HepG2 (cell line): ENCODE measurements around the gene CEBPA. TPM values are rescaled to one million over a fixed set of nuclear protein-coding genes. Genes with fewer than 3 reads are reported as not detected.

Source experiments
- ARNTL ChIP-seq: sonication (generic); formaldehyde crosslinking; IDR thresholded peaks from 2 replicates; pipeline ENCODE4 v1.4.0; 2020; ENCODE audit warnings: mild to moderate bottlenecking, missing genetic modification reagents
- ASH2L ChIP-seq: fragments of 300-600, 200-600 bp; sonication (generic); IDR thresholded peaks from 2 replicates; pipeline ENCODE4 v1.7.0; 2017; ENCODE audit warnings: low read depth, mild to moderate bottlenecking, moderate library complexity, mixed read lengths, low read length; ENCODE audit not compliant: insufficient read length
- GZF1 ChIP-seq: sonication (generic); formaldehyde crosslinking; IDR thresholded peaks from 2 replicates; pipeline ENCODE4 v1.5.1; 2020; ENCODE audit warnings: mild to moderate bottlenecking, missing genetic modification reagents
- RBM39 ChIP-seq: fragments of 200-400 bp; formaldehyde crosslinking; IDR thresholded peaks from one replicate; pipeline ENCODE4 v1.6.1; 2018; ENCODE audit warnings: antibody characterized with exemption, mild to moderate bottlenecking, low read depth, low read length; ENCODE audit not compliant: poor library complexity, severe bottlenecking
- TFAP4 ChIP-seq: sonication (generic); IDR thresholded peaks from 2 replicates; pipeline ENCODE4 v1.6.1; 2016; ENCODE audit warnings: low read depth, borderline replicate concordance
- ZNF318 ChIP-seq: sonication (generic); formaldehyde crosslinking; IDR thresholded peaks from 2 replicates; pipeline ENCODE4 v1.4.0; 2020; ENCODE audit warnings: mild to moderate bottlenecking, missing genetic modification reagents
- ZNF563 ChIP-seq: sonication (generic); formaldehyde crosslinking; IDR thresholded peaks from 2 replicates; pipeline ENCODE4 v1.8.0; 2022; ENCODE audit warnings: mild to moderate bottlenecking, moderate library complexity, missing genetic modification reagents
- ZNF609 ChIP-seq: sonication (generic); formaldehyde crosslinking; IDR thresholded peaks from 2 replicates; pipeline ENCODE4 v1.4.0; 2020; ENCODE audit warnings: mild to moderate bottlenecking, missing genetic modification reagents, borderline replicate concordance
- ZNF652 ChIP-seq: IDR thresholded peaks from 2 replicates; pipeline ENCODE4 v1.6.1; 2016; ENCODE audit warnings: low read depth, borderline replicate concordance
- ZSCAN12 ChIP-seq: sonication (generic); formaldehyde crosslinking; IDR thresholded peaks from 2 replicates; pipeline ENCODE4 v1.9.0; 2021; ENCODE audit warnings: mild to moderate bottlenecking, missing genetic modification reagents
- polyA plus RNA-seq, 8 experiments: library from polyadenylated mRNA; depleted of rRNA in 3 of 8; stranded (reverse) in 7 of 8; unstranded in 1 of 8; fragments of >200 nt; fragmentation: Illumina TruSeq in 4 of 8; extraction: Trizol in 4 of 8; gene quantifications; 2 replicates each; pipeline versions ENCODE4 v1.2.1 to v1.2.3, GENCODE V29; 2011 to 2016; ENCODE audit warnings: low read depth in 4 of 8, missing spikeins in 1 of 8, mixed read lengths in 1 of 8; ENCODE audit not compliant: insufficient read depth in 1 of 8
- total RNA-seq, 5 experiments: library from RNA; depleted of rRNA; stranded (reverse); fragments of >200 nt; fragmentation: Illumina TruSeq; extraction: Trizol; gene quantifications; 2 replicates each; pipeline ENCODE4 v1.2.3, GENCODE V29; 2016; ENCODE audit warnings: low read depth in 1 of 5

CEBPA gene
- total and polyA plus RNA-seq, 2 of the 13 experiments (the other 11 are each of a cell fraction or from before 2014, with no cell fraction given), result 24.8 to 103 TPM

GRCh38 chr19:33304760-33305647 lies 2.7 kb upstream of the CEBPA start (continued):
- TF ChIP-seq ZNF609 (CRISPR knock-in tag), result no peak
- 0 out of 2 replicates have a peak, but pooled peaks have one; percentile 23 for TF ChIP-seq ARNTL (CRISPR knock-in tag)
- no peak for TF ChIP-seq ZNF563 (CRISPR knock-in tag)
- no peak for TF ChIP-seq ASH2L
- TF ChIP-seq ZSCAN12, result no peak
- 0 out of 2 replicates have a peak, but pooled peaks have one; percentile 20 for TF ChIP-seq GZF1 (CRISPR knock-in tag)
- TF ChIP-seq ZNF652 (CRISPR knock-in tag), result no peak
- no peak for TF ChIP-seq RBM39
- TF ChIP-seq TFAP4, result no peak
- TF ChIP-seq ZNF318 (CRISPR knock-in tag), result no peak
